Measurements from ENCODE around the gene GPR26.

GRCh38 chr10:123642697-123643096, 23.5 kb upstream of the GPR26 start:
- TF ChIP-seq CTCF (IDR thresholded peaks at IDR 0.05), result no peak
- no peak for TF ChIP-seq EZH2 (IDR thresholded peaks at IDR 0.05; ENCODE audit: borderline replicate concordance, insufficient read depth, low read depth, low read length, poor library complexity, severe bottlenecking)

Measured in B cell (primary cell).